RWPE2 (cell line): Measurements from ENCODE around the gene WDR44.
"Not testable (repeated sequence)": the region's sequence is repeated elsewhere in the genome, so short reads cannot be mapped to it uniquely, and the experiment has no call there.

Source experiments
- ATAC-seq: fragments of 200-7000 bp; cut with Tn5 transposase; 3 replicates; pipeline ENCODE4 v1.9.1; 2021; ENCODE audit warnings: low read depth
- DNase-seq: peaks from one replicate; pipeline ENCODE4 v3.0.0-alpha.2; 2020; ENCODE audit warnings: low spot score
- H3K27ac ChIP-seq: fragments of 450-650 bp; 2 replicates; pipeline ENCODE4 v1.5.1; 2017; ENCODE audit warnings: mild to moderate bottlenecking; ENCODE audit not compliant: poor library complexity, severe bottlenecking
- H3K27me3 ChIP-seq: fragments of 250-450 bp; sonication (Bioruptor Pico); 2 replicates; pipeline ENCODE4 v1.5.1; 2021; ENCODE audit warnings: mild to moderate bottlenecking, moderate library complexity; ENCODE audit not compliant: insufficient read depth, poor library complexity, severe bottlenecking
- H3K36me3 ChIP-seq: fragments of 250-450 bp; sonication (Bioruptor Pico); 2 replicates; pipeline ENCODE4 v1.5.1; 2020; ENCODE audit warnings: low read depth, mild to moderate bottlenecking, moderate library complexity
- H3K4me1 ChIP-seq: fragments of 250-450 bp; sonication (Bioruptor Pico); 2 replicates; pipeline ENCODE4 v1.5.1; 2021; ENCODE audit warnings: mild to moderate bottlenecking, moderate library complexity; ENCODE audit not compliant: insufficient read depth, poor library complexity, severe bottlenecking
- H3K4me3 ChIP-seq: fragments of 250-450 bp; sonication (Bioruptor Pico); 2 replicates; pipeline ENCODE4 v1.5.1; 2021; ENCODE audit warnings: mild to moderate bottlenecking, moderate library complexity; ENCODE audit not compliant: severe bottlenecking
- H3K9me3 ChIP-seq: fragments of 250-450 bp; sonication (Bioruptor Pico); 2 replicates; pipeline ENCODE4 v1.5.1; 2021; ENCODE audit warnings: mild to moderate bottlenecking, moderate library complexity; ENCODE audit not compliant: severe bottlenecking
- TF ChIP-seq, protein P1 (sequence below): fragments of 450-650 bp; IDR thresholded peaks from one replicate; pipeline ENCODE4 v1.5.1; 2017; ENCODE audit warnings: mild to moderate bottlenecking, moderate library complexity; ENCODE audit not compliant: poor library complexity, severe bottlenecking

The WDR44 gene

DNA sequence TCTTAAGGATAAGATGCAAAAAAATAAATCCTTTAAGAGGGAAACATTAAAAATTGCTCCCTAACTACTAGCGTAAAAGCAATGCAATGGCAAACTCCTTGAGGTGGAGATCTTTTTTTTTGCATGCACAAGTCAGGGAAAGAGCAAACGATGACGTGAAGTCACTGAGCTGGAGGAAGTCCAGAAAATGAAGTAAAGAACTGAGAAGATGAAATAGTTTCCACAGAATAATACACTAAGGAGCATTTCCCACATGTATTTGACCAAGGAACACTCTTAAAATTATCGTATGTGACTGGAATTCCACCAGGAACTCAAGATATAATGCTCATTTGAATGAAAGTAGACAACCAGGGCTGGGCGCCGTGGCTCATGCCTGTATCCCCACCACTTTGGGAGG lies 128.7 kb downstream of the WDR44 start:
- H3K36me3 ChIP-seq: no peaks in the 10 kb centered on the region
- H3K27me3 ChIP-seq: no peaks in the 10 kb centered on the region
- no peak for DNase-seq
- ATAC-seq: no peak
- TF ChIP-seq, protein P1, sequence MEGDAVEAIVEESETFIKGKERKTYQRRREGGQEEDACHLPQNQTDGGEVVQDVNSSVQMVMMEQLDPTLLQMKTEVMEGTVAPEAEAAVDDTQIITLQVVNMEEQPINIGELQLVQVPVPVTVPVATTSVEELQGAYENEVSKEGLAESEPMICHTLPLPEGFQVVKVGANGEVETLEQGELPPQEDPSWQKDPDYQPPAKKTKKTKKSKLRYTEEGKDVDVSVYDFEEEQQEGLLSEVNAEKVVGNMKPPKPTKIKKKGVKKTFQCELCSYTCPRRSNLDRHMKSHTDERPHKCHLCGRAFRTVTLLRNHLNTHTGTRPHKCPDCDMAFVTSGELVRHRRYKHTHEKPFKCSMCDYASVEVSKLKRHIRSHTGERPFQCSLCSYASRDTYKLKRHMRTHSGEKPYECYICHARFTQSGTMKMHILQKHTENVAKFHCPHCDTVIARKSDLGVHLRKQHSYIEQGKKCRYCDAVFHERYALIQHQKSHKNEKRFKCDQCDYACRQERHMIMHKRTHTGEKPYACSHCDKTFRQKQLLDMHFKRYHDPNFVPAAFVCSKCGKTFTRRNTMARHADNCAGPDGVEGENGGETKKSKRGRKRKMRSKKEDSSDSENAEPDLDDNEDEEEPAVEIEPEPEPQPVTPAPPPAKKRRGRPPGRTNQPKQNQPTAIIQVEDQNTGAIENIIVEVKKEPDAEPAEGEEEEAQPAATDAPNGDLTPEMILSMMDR: no peak
- H3K27ac ChIP-seq: no peak overlapping the region
- H3K4me3 ChIP-seq: no peak overlapping the region
- H3K9me3 ChIP-seq: no peaks in the 10 kb centered on the region
- no peaks in the 10 kb centered on the region for H3K4me1 ChIP-seq

DNA sequence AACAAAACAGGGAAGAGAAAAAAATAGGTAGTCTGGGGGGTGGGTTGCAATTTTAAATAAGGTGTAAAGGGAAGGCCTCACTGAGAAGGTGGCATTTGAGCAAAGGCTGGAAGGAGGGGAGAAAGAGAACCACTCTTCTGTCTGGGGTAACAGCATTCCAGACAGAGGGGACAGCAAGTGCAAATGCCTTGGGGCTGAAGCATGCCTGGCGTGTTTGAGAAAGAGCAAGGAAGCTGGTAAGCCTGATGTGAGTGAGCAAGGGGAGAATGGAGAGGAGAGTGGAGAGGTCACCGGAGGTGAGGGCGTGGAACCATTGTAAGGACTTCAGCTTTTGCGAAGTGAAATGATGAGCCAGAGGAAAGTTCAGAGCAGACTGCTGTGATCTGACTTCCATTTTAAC lies 130.0 kb downstream of the WDR44 start:
- H3K9me3 ChIP-seq: no peaks in the 10 kb centered on the region
- no peaks in the 10 kb centered on the region for H3K27me3 ChIP-seq
- ATAC-seq: no peak
- H3K4me3 ChIP-seq: no peak overlapping the region
- TF ChIP-seq, protein P1: no peak
- DNase-seq: no peak
- H3K36me3 ChIP-seq: no peaks in the 10 kb centered on the region
- H3K27ac ChIP-seq: no peak overlapping the region
- no peaks in the 10 kb centered on the region for H3K4me1 ChIP-seq

DNA sequence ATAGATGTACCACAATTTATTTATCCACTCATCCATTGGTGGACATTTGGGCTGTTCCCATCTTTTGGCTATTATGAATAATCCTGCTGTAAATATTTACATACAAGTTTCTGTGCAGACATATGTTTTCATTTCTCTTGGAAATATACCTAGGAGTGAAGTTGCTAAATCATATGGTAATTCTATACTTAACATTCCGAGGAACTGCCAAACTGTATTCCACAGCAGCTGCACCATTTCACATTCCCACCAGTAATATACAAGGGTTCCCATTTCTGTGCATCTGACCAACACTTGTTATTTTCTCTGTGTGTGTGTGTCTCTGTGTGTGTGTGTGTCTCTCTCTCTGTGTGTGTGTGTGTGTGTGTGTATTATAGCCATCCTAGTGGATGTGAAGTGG lies 134.3 kb downstream of the WDR44 start:
- no peak overlapping the region for H3K27ac ChIP-seq
- DNase-seq: no peak
- TF ChIP-seq, protein P1: no peak
- H3K4me1 ChIP-seq: no peaks in the 10 kb centered on the region
- H3K4me3 ChIP-seq: no peak overlapping the region
- no peaks in the 10 kb centered on the region for H3K36me3 ChIP-seq
- H3K27me3 ChIP-seq: no peaks in the 10 kb centered on the region
- H3K9me3 ChIP-seq: no peaks in the 10 kb centered on the region
- ATAC-seq: no peak

DNA sequence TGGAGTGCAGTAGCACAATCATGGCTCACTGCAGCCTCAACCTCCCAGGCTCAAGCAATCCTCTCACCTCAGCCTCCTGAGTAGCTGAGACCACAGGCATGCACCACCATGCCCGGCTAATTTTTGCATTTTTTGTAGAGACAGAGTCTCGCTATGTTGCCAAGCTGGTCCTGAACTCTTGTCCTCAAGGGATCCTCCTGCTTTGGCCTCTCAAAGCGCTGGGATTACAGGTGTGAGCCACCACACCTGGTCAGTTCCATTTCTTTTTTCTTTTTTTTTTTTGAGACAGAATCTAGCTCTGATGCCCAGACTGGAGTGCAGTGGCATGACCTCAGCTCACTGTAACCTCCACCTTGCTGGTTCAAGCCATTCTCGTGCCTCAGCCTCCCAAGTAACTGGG lies 136.5 kb downstream of the WDR44 start:
- not testable (repeated sequence) for H3K27ac ChIP-seq, ATAC-seq

DNA sequence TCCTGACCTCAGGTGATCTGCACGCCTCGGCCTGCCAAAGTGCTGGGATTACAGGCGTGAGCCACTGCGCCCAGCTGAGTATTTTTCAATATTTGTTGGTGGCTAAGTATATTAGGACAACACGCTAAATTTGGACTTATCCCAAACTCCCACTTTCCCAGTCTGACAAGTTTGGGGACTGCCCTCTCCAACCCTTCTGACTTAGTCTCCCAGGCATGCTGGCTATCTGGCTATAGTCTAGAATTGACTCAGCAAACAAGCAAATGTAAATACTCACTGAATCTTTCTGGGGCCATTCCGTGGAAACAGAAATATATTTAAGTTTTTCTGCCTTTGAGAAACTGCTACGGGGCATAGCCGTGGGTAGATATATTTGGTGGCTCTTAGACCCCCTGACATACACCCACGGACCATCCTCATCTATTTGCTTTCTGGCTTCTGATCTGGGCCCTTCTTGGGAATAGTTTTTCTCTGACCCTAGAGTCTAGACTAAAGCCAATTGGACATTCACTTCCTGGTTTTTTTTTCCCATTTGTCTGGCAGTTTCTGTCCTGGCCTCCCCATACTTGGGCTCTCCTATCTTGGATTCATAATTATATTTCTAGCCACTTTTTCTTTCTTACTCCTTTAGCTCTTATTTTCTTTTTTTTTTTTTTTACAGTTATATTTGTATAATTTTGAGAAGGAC lies 138.5 kb downstream of the WDR44 start:
- TF ChIP-seq, protein P1: no peak
- DNase-seq: no peak
- Histone ChIP-seq H3K27ac (no peak overlapping the region), H3K36me3 (no peaks in the 10 kb centered on the region), H3K27me3 (no peaks in the 10 kb centered on the region), H3K9me3 (no peaks in the 10 kb centered on the region), H3K4me3 (no peak overlapping the region), H3K4me1 (no peaks in the 10 kb centered on the region)
- ATAC-seq: no peak

More for the DNA sequence above, 136.5 kb downstream of the WDR44 start:
- not testable (repeated sequence) for DNase-seq, H3K36me3 ChIP-seq, H3K9me3 ChIP-seq, H3K4me1 ChIP-seq, H3K27me3 ChIP-seq, H3K4me3 ChIP-seq

DNA sequence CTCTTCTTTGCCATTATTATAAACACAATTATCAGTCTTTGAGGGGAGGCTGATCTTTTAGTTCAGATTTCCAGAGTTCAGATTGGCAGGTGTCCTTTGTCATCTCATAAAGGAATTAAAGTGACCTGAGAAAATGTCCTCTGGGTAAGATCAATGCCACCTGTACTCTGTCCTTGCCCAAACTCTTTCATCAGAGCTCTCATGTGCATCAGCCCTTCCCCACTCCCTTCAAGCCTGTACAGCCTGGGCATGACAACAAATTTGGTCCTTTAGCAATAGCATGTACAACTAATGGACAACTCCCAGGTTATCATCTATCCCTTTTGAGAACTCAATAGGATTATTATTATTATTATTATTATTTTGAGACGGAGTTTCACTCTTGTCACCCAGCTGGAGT lies 140.8 kb downstream of the WDR44 start:
- not testable (repeated sequence) for H3K36me3 ChIP-seq, H3K4me1 ChIP-seq, H3K27me3 ChIP-seq, H3K4me3 ChIP-seq, ATAC-seq, H3K27ac ChIP-seq, DNase-seq, H3K9me3 ChIP-seq
